IMR-90 (cell line): Measurements from ENCODE around the gene CMC1. TPM values are rescaled to one million over a fixed set of nuclear protein-coding genes. Genes with fewer than 3 reads are reported as not detected.

ENCODE experiments used
- ATAC-seq: fragments of 200-7000 bp; cut with Tn5 transposase; 2 replicates; pipeline ENCODE4 v1.9.1; 2020; ENCODE audit warnings: low read depth, mild to moderate bottlenecking, moderate library complexity
- BruUV-seq: library from RNA; stranded (reverse); fragments of 400-500 nt; replicated peaks from 2 replicates; lab custom pipeline; 2021; lab: Mats Ljungman, UMichigan
- CTCF ChIA-PET: fragments of 300-600 bp; formaldehyde crosslinking; extraction: SDS; loops from one replicate; lab custom pipeline; 2021; ENCODE audit warnings: antibody characterized with exemption; lab: Yijun Ruan, JAX
- POLR2A ChIA-PET: fragments of 300-600 bp; sonication (Branson Sonifier 250); formaldehyde crosslinking; loops from one replicate; lab custom pipeline; 2022; ENCODE audit warnings: antibody characterized with exemption; ENCODE audit not compliant: unreplicated experiment; lab: Charles Lee
- DNase-seq: peaks from one replicate; pipeline ENCODE4 v3.0.0; 2013
- H2AFZ ChIP-seq: replicated peaks from 2 replicates; pipeline ENCODE3; 2013; ENCODE audit warnings: low read length, mild to moderate bottlenecking; ENCODE audit not compliant: poor library complexity
- H2AK5ac ChIP-seq: 2 replicates; pipeline ENCODE4 v1.6.1; 2013; ENCODE audit warnings: low read depth, low read length, inconsistent platforms
- H2AK9ac ChIP-seq: replicated peaks from 2 replicates; pipeline ENCODE3; 2013; ENCODE audit warnings: mild to moderate bottlenecking, low read depth, low read length, moderate library complexity; ENCODE audit not compliant: poor library complexity
- H2BK120ac ChIP-seq: 2 replicates; pipeline ENCODE4 v1.6.1; 2013; ENCODE audit warnings: low read depth, low read length, inconsistent platforms
- H2BK15ac ChIP-seq: 3 replicates; pipeline ENCODE4 v1.6.1; 2013; ENCODE audit warnings: low read depth, low read length, inconsistent platforms
- H2BK20ac ChIP-seq: 2 replicates; pipeline ENCODE4 v1.6.1; 2013; ENCODE audit warnings: low read depth, mild to moderate bottlenecking, inconsistent platforms, low read length, moderate library complexity
- H2BK5ac ChIP-seq: 2 replicates; pipeline ENCODE4 v1.6.1; 2013; ENCODE audit warnings: mild to moderate bottlenecking, low read depth, low read length, inconsistent platforms; ENCODE audit not compliant: poor library complexity, severe bottlenecking
- H3K14ac ChIP-seq: replicated peaks from 2 replicates; pipeline ENCODE4 v1.6.1; 2013; ENCODE audit warnings: low read depth, low read length, inconsistent platforms
- H3K18ac ChIP-seq: 2 replicates; pipeline ENCODE4 v1.6.1; 2013; ENCODE audit warnings: low read depth, low read length, control low read depth
- H3K23ac ChIP-seq: 2 replicates; pipeline ENCODE4 v1.6.1; 2013; ENCODE audit warnings: low read depth, low read length, inconsistent platforms
- H3K27ac ChIP-seq: 2 replicates; pipeline ENCODE4 v1.5.1; 2013; ENCODE audit warnings: mild to moderate bottlenecking, control low read depth, low read length; ENCODE audit not compliant: insufficient read depth
- H3K27me3 ChIP-seq: 2 replicates; pipeline ENCODE4 v1.6.1; 2013; ENCODE audit warnings: low read length; ENCODE audit not compliant: control insufficient read depth, insufficient read depth
- H3K36me3 ChIP-seq: 2 replicates; pipeline ENCODE4 v1.6.1; 2013; ENCODE audit warnings: low read length, mixed read lengths; ENCODE audit not compliant: control insufficient read depth, insufficient read depth
- H3K4ac ChIP-seq: 2 replicates; pipeline ENCODE4 v1.6.1; 2013; ENCODE audit warnings: low read depth, low read length, inconsistent platforms
- H3K4me1 ChIP-seq: 2 replicates; pipeline ENCODE4 v1.6.1; 2013; ENCODE audit warnings: low read length, mixed read lengths; ENCODE audit not compliant: control insufficient read depth, insufficient read depth
- H3K4me2 ChIP-seq: 2 replicates; pipeline ENCODE4 v1.6.1; 2013; ENCODE audit warnings: low read depth, mild to moderate bottlenecking, control low read depth, low read length, moderate library complexity
- H3K4me3 ChIP-seq: 2 replicates; pipeline ENCODE4 v1.5.1; 2013; ENCODE audit warnings: low read depth, mild to moderate bottlenecking, control low read depth, low read length, moderate library complexity; ENCODE audit not compliant: insufficient read depth
- H3K56ac ChIP-seq: 2 replicates; pipeline ENCODE4 v1.6.1; 2013; ENCODE audit warnings: low read length, inconsistent platforms; ENCODE audit not compliant: insufficient read depth; ENCODE audit errors: extremely low read depth
- H3K79me1 ChIP-seq, 2 experiments: 2 replicates each; pipeline ENCODE4 v1.6.1; 2013; ENCODE audit warnings: low read length in 2 of 2, inconsistent platforms in 1 of 2, low read depth in 1 of 2
- H3K9ac ChIP-seq: 2 replicates; pipeline ENCODE4 v1.6.1; 2013; ENCODE audit warnings: low read depth, low read length, control low read depth
- H3K9me1 ChIP-seq: 2 replicates; pipeline ENCODE4 v1.6.1; 2013; ENCODE audit warnings: low read length, inconsistent platforms; ENCODE audit not compliant: insufficient read depth
- H3K9me3 ChIP-seq: 2 replicates; pipeline ENCODE4 v1.6.1; 2013; ENCODE audit warnings: low read length; ENCODE audit not compliant: control insufficient read depth, insufficient read depth
- H4K20me1 ChIP-seq: 2 replicates; pipeline ENCODE4 v1.6.1; 2013; ENCODE audit warnings: low read length, inconsistent platforms; ENCODE audit not compliant: insufficient read depth
- H4K5ac ChIP-seq: 2 replicates; pipeline ENCODE4 v1.6.1; 2013; ENCODE audit warnings: mild to moderate bottlenecking, low read depth, low read length, control low read depth
- H4K8ac ChIP-seq, 2 experiments: 2 replicates each; pipeline ENCODE4 v1.6.1; 2013; ENCODE audit warnings: low read depth in 2 of 2, low read length in 2 of 2, control low read depth in 1 of 2, inconsistent platforms in 1 of 2
- H4K91ac ChIP-seq: 2 replicates; pipeline ENCODE4 v1.6.1; 2013; ENCODE audit warnings: low read depth, low read length, inconsistent platforms; ENCODE audit not compliant: insufficient read depth
- MAZ ChIP-seq: IDR thresholded peaks from 2 replicates; pipeline ENCODE4 v1.6.1; 2012; ENCODE audit warnings: low read depth, mild to moderate bottlenecking, low read length, improper control_type of control experiment, moderate library complexity, borderline replicate concordance
- RFX5 ChIP-seq: IDR thresholded peaks from 2 replicates; pipeline ENCODE4 v1.8.0; 2012; ENCODE audit warnings: low read depth, mild to moderate bottlenecking, low read length, moderate library complexity
- WGBS, 2 experiments: methylation state at CpG; one replicate each; pipeline versions ENCODE4 v1.1.5 to v1.1.7; 2013; ENCODE audit warnings: missing lambda C conversion rate in 2 of 2; ENCODE audit not compliant: insufficient read length in 1 of 2; ENCODE audit errors: extremely low coverage in 2 of 2; 5-methylcytosine and 5-hydroxymethylcytosine counted together
- dilution Hi-C: fragments of 300-500 bp; cut with HindIII; formaldehyde crosslinking; loops from one replicate; pipeline ENCODE4 v1.14.3; 2018; ENCODE audit warnings: low sequenced_read_pairs; ENCODE audit not compliant: unreplicated experiment
- in situ Hi-C: fragments of 300-500 bp; cut with MboI; formaldehyde crosslinking; loops from 3 replicates; pipeline ENCODE4 v1.14.3; 2019; ENCODE audit warnings: low sequenced_read_pairs, inconsistent platforms, mixed read lengths
- intact Hi-C: fragments of 100-400 bp; cut with micrococcal nuclease; formaldehyde crosslinking; loops from 2 replicates; pipeline ENCODE4 v1.10.0; 2022
- polyA plus RNA-seq, 3 experiments: library from polyadenylated mRNA; depleted of rRNA; stranded (reverse); fragments of >200 nt; gene quantifications; 2 replicates each; pipeline ENCODE4 v1.2.3, GENCODE V29; 2012; ENCODE audit warnings: low replicate concordance in 1 of 3
- total RNA-seq: library from RNA; depleted of rRNA; stranded (reverse); fragments of >200 nt; gene quantifications from 2 replicates; pipeline ENCODE4 v1.2.3, GENCODE V29; 2012

The CMC1 gene
- total and polyA plus RNA-seq, 2 of the 4 experiments (the other 2 are of a cell fraction), result 1.6 to 18.3 TPM

DNA sequence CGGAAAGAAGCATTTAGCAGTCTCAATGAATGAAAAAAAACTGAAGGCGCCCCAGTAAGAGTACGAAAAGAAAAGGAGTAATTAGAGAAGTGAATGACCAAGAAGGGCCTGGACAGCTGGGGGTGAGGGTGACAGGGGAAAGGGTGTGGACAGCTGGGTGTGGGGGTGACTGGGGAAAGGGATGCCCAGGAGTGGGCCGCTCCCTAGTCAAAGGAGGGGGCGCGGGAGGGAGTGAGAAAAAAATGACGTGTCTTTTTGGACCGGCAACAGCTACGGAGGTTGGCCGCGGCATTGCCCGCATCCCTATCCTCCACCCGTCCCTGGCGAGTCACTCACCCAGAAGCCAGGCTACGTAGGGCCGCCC, 106.8 kb downstream of the CMC1 start:
- Histone ChIP-seq H2AFZ (peak overlapping the region; percentile 96), H4K8ac (peak overlapping the region; percentile 71 to 82), H3K79me1 (peaks cover 13 to 25% of the 10 kb centered on the region in 2 experiments), H3K27ac (peak overlapping the region; percentile 90), H3K4me1 (peaks cover under 1% of the 10 kb centered on the region; the same call in 1 of the 2 replicates), H3K4me3 (peak overlapping the region; percentile 67), H3K9ac (peak overlapping the region; percentile 95), H2BK20ac (peak overlapping the region; percentile 9; the same call in 1 of the 2 replicates), H2AK5ac (peak overlapping the region; percentile 83), H3K18ac (peak overlapping the region; percentile 18), H2BK5ac (peak overlapping the region; percentile 84), H3K27me3 (no peaks in the 10 kb centered on the region), H3K36me3 (no peaks in the 10 kb centered on the region), H3K4ac (peak overlapping the region; percentile 88), H4K5ac (peak overlapping the region; percentile 21), H3K56ac (peak overlapping the region; percentile 88), H3K9me3 (no peaks in the 10 kb centered on the region), H3K14ac (peak overlapping the region; percentile 93), H3K9me1 (no peaks in the 10 kb centered on the region), H2BK15ac (peak overlapping the region; percentile 45; the same call in 1 of the 3 replicates), H4K20me1 (no peaks in the 10 kb centered on the region; the same call in 1 of the 2 replicates), H2AK9ac (peak overlapping the region; percentile 75), H3K4me2 (peak overlapping the region; percentile 93), H3K23ac (peak overlapping the region; percentile 94), H4K91ac (peak overlapping the region; percentile 69), H2BK120ac (peak overlapping the region; percentile 71)
- TF ChIP-seq MAZ, result peak; percentile 95
- no peak for TF ChIP-seq RFX5
- TSS peak; percentile 60 for BruUV-seq
- dilution Hi-C loops, result no loop called here
- ChIA-PET POLR2A (interaction anchor here (0.6 kb wide), 1 partner anchor 22 kb away, joined by 3 read pairs; no protein-coding TSS in a partner anchor), CTCF (interaction anchor here (0.9 kb wide), 1 partner anchor 12 kb away, joined by 3 read pairs; no protein-coding TSS in a partner anchor)
- ATAC-seq (peak; percentile 80), DNase-seq (no peak)
- intact Hi-C loops, result loop anchor here (10.0 kb wide), 1 partner anchor 1183 kb away; no protein-coding TSS in a partner anchor
- in situ Hi-C loops, result no loop called here
- 0% methylated on average over 4 of the region's 16 CpGs; no CpG with 5 or more reads in 1 of the 2 experiments for WGBS, 2 experiments
